AG09319 (cell line): ENCODE results near the gene PPP1R8.

ENCODE experiments used
- DNase-seq: peaks from one replicate; pipeline ENCODE4 v3.0.0-alpha.2; 2010; ENCODE audit warnings: low read depth; ENCODE audit errors: extremely low read depth
- CTCF ChIP-seq: IDR thresholded peaks from 2 replicates; pipeline ENCODE4 v1.5.1; 2011; ENCODE audit warnings: low read depth, mild to moderate bottlenecking, inconsistent platforms, low read length, moderate library complexity

Gene PPP1R8

GRCh38 chr1:27879374-27880082 is 48.9 kb downstream of the PPP1R8 start:
- no peak for DNase-seq
- no peak for TF ChIP-seq CTCF

- no peak for TF ChIP-seq CTCF
- DNase-seq, result no peak
These were observed 51.9 kb downstream of the PPP1R8 start for GRCh38 chr1:27882543-27882903.

GRCh38 chr1:27883536-27883935 is 53.0 kb downstream of the PPP1R8 start:
- DNase-seq, result no peak
- TF ChIP-seq CTCF, result no peak

- TF ChIP-seq CTCF, result no peak
- no peak for DNase-seq
These were observed 53.7 kb downstream of the PPP1R8 start for GRCh38 chr1:27884006-27884954.

- no peak for DNase-seq
- TF ChIP-seq CTCF, result no peak
These were observed 54.5 kb downstream of the PPP1R8 start for GRCh38 chr1:27885114-27885528.

GRCh38 chr1:27885621-27886352 is 55.2 kb downstream of the PPP1R8 start:
- no peak for DNase-seq
- no peak for TF ChIP-seq CTCF

- TF ChIP-seq CTCF, result no peak
These were observed 55.7 kb downstream of the PPP1R8 start for GRCh38 chr1:27886353-27886679.

More at GRCh38 chr1:27886353-27886679, 55.7 kb downstream of the PPP1R8 start:
- DNase-seq, result no peak
